ENCODE data around the gene C16orf96.
"Not testable (repeated sequence)": the region's sequence is repeated elsewhere in the genome, so short reads cannot be mapped to it uniquely, and the experiment has no call there.

C16orf96 gene

DNA sequence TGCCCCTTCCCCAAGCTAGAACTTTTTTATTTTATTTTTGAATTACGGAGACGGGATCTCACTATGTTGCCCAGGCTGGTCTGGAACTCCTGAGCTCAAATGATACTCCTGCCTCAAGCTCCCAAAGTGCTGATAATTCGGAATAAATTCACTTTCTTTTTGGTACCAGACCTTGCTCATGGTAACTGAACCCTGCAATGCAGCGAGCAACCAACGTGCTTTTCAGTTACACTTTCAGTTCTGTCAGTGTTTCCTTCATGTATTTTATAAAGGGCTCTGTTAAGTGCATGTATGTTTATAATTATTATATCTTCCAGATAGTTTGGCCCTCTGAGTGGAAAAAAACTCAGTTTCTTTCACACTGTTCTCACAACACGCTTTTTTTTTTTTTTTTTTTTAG, 13.9 kb downstream of the C16orf96 start:
- no peak for DNase-seq

DNA sequence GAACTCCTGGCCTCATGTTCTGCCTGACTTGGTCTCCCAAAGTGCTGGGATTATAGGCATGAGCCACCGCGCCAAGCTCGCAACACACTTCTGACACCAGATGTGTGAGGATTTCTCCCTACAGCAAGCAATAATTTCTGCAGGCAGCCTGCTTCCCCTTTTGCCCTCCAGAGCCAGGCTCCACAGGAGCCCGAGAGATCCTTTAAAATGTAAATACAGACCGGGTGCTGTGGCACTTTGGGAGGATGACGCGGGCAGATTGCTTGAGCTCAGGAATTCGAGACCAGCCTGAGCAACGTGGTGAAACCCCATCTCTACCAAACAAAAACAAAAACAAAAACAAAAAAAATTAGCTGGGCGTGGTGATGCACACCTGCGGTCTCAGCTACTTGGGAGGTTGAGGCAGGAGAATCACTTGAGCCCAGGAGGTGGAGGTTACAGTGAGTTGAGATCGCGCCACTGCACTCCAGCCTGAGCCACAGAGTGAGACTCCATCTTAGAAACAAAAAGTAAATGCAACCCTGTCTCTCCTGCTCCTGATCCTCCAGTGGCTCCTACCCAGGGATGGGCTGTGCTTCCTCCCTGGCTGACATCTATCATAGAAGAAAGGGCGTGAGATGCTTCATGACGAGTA, 14.7 kb downstream of the C16orf96 start:
- no peak for DNase-seq

DNA sequence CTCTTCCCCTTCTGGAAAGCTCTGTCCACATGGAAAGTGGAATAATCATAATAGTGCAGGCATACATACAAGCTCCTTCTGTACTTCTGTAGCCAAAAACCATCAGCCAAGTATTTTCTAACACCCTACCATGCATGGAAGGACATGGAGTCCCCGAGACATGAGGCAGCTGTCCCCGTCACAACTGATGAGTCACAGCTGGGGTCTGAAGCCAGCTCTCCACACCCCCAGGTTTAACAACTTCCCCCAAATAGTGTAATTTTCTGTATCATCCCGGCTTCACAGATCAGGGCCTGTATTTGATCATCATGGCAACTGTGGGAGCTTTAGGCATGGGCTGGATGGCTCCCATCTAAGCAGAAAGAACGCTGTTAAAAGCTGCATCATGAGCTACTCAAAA, 16.6 kb downstream of the C16orf96 start:
- no peak for DNase-seq

DNA sequence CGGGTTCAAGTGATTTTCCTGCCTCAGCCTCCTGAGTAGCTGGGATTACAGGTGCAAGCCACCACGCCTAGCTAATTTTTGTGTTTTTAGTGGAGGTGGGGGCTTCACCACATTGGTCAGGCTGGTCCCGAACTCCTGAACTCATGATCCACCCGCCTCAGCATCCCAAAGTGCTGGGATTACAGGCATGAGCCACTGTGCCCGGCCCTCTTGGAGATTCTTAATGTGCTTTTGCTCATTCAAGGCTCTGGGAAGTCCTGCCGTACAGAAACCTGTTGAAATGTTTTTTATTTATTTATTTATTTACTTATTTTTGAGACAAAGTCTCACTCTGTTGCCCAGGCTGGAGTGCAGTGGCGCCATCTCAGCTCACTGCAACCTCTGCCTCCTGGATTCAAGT, 17.8 kb downstream of the C16orf96 start:
- not testable (repeated sequence) for DNase-seq

DNA sequence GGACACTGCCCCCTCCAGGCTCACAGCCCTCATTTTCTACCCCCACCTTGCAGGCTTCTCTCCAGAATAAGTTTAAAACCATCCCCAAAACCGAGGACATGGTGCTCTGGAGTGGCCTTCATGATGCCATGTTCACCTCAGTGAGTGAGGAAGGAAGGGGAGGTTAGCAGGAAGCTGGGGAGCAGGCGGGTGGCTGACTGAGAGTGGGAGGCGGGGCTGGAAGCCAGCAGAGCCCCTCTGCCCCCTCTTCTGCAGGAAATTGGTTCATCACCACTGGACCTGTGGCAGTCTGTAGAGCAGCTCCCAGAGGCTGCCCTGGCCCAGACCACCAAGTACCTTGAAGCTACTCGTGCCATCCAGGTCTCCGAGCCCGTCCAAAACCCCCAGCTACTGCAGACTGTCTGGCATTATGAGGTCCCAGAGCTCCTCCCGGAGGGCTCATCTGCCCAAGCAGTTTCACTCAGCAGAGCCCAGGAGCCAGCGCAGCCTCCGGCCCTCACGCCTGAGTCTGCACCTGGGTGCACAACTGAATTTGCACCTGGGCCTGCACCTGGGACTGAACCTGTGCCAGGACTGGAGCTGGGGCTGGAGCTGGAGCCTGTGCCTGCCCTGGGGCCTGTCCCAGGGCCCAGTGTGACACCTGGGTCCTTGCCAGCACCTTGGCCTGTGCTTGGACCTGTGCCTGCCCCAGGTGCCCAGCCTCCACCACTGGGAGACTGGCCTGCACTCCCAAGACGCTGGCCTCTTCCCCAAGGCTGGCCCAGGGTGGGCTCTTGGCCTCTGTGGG, 19.0 kb downstream of the C16orf96 start:
- DNase-seq, result no peak

DNA sequence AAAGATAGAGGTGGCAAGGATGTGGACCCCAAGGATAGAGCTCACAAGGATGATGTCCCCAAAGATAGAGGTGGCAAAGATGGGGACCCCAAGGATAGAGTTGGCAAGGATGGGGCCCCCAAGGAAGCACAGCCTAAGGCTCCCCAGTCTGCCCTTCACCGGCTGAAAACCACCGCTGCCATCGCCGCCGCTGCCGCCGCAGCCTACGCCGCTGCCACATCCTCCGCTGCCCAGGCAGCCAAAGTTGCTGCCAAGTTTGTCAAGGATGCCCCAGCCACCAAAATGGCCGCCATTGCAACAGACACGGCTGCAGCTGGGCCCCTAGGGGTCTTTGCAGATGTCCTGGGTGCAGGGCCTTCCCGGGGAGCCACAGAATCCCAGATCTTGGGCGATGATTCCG, 19.9 kb downstream of the C16orf96 start:
- DNase-seq, result no peak

DNA sequence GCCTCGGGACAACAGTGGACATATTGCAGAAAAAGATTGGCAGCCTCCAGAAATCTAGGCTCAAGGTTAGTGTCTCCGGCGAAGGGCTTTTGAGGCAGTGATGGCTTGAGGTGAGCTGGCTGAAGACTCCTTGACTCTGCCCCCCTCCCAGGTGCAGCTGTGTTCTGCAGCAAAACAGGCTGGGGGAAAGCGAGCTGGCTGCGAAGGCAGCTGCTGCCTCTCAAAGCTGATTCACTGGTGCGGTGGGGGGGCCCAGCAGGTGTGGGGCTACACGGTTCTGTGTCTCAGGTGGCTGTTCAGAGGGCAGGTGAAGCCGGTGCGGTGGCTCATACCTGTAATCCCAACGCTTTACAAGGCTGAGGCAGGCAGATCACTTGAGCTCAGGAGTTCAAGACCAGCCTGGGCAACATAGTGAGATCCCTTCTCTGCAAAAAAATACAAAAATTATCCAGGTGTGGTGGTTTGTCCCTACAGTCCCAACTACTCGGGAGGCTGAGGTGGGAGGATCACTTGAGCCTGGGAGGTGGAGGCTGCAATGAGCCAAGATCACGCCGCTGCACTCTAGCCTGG, 22.9 kb downstream of the C16orf96 start:
- no peak for DNase-seq

DNA sequence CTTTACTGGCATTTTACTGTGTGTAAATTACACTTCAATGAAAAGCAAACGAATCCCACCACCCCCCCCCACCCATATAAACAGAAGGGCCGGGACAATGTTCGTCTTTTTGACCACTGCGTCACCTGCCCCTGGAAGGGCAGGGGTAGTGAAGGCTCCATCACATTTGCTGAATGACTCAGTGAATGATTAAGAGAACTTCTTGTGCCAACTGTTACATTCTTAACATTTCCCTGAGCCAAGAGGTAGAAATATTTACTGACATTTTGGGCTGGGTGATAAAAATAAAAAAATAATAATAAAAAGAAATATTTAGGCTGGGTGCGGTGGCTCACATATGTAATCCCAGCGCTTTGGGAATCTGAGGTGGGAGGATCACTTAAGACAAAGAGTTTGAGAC, 24.1 kb downstream of the C16orf96 start:
- no peak for DNase-seq

DNA sequence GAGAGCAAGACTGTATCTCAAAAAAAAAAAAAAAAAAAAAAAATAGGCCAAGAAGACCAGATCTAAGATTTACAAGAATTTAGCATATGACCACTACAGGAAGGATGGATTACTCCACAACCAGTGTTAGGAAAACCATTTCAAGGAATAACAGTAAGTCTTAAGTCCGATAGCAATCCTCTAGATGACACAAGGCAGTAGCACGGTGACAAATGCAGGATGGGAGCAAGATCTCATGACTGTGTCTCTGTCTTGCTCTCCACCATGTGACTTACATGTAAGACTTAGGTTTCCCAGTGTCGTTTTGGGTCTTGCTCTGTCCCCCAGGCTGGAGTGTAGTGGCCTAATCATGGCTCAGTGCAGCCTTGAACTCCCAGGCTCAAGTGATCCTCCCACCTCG, 27.8 kb downstream of the C16orf96 start:
- DNase-seq, result no peak

DNA sequence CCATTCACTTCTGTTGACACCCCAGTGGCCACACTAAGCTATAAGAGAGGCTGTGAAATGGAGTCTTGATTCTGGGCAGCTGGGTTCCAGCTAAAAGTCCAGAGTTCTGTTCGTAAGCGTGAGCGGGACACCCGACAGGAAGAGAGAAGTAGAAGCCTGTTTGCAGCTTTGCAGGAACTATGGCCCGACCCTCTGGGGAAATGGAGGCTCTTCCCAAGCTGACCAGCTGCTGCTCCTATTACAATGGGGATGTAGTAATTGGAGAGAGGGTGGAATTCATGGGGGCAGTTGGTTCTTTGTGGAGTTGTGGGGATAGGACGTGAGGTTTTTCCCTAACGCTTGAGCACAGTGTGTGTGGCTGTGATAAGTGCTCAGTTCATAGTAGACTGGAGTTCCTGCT, 30.2 kb downstream of the C16orf96 start:
- DNase-seq, result no peak

DNA sequence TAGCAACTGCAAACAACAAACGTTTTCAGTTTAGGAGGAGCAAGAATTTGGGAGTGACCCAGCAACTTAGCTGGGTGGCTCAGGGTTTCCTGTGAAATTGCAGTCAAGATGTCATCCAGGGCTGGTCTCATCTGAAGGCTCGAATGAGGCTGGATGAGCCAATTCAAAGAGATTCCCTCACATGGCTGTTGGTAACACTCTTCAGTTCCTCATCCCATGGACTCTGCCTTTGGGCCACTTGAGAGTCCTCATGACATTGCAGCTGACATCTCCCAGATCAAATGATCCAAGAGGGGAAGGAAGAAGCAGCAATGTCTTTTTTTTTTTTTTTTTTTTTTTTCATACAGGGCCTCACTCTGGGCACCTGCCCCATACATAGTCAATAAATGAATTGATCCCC, 32.2 kb downstream of the C16orf96 start:
- DNase-seq, result no peak

DNA sequence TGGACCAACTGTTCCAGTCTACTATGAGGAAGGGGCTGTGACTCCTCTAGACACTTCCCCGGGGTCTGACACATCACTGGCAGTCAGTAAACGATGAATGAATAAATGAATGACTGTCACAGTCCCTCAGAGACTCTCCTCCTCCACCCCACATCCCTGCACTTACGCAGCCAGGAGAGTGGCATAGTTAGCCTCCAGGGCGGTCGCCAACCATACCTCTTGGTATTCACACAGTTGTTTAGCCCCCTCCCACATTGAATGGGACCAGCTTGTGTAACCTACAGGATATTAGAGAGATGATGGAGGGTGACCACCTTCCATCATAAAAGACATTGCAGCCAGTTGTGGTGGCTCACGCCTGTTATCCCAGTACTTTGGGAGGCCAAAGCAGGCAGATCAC, 32.8 kb downstream of the C16orf96 start:
- DNase-seq, result no peak

DNA sequence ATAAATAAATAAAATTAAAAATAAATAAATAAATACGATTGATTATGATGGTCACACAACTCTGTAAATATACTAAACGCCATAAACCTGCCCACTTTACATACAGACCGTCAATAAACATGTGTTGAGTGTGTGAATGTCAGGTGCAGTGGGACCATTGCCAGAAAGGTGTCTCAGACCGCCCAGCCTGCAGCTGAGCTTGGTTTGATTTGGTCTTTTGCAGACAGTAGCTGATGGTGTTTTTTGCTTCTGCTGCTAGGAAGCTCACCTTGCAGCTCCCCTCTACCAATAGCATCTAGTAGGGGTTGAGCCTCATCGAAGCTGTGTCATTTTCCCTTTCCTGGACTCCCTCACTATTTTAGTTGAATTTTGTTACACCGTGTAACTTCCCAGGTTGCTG, 35.1 kb downstream of the C16orf96 start:
- no peak for DNase-seq

DNA sequence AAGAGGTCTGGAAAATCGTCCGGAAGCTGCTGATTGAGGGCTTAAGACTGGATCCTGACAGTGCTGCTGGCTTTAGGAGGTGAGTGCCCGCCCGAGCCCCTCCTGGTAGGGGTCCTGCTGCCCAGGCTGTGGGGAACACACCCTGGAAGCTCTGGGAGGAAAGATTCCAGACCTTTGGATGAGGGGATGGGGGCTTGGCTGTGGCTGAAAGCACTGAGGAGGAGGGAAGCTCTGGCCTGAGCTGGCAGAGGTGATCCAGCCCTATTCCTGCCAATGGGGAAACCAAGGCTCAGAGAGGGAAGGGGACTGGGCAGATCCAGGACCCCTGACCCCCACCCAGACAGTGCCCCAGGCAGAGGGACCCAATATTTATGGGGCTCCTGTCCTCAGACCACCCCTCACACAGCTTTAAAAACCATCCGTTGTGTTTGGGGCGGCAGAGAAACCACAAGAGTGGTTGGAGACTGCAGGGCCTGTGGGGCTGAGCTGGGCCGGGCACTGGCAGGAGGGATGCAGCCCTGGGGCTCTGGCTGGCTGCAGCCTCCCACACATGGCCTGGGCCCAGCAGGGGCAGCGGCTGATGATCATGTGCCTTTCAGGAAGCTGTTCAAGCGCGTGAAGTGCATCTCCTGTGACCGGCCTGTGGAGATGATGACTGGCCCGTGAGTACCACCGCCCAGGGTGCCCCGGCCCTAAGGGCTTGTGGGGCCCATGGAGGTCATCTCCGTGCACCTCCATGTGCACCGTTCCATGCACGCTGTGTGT, 35.7 kb downstream of the C16orf96 start:
- no peak for DNase-seq

DNA sequence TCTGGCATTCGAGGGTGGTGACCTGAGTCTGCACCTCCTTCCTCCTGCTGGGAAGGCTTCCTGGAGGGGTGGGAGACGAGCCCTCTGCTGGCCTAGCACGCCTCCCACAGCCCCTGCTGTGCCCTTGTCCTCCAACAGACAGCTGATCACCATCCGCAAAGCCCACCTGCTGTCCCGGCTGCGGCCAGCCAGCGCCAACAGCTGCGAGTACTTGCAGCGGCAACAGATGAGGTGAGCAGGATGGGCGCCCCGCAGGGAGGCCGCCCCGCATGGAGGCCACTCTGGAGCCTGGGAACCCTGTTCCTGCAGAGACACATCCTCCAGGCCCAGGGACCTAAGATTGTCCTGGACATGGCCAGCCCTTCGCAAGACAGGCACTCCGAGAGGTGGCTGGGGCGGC, 36.9 kb downstream of the C16orf96 start:
- DNase-seq, result no peak

DNA sequence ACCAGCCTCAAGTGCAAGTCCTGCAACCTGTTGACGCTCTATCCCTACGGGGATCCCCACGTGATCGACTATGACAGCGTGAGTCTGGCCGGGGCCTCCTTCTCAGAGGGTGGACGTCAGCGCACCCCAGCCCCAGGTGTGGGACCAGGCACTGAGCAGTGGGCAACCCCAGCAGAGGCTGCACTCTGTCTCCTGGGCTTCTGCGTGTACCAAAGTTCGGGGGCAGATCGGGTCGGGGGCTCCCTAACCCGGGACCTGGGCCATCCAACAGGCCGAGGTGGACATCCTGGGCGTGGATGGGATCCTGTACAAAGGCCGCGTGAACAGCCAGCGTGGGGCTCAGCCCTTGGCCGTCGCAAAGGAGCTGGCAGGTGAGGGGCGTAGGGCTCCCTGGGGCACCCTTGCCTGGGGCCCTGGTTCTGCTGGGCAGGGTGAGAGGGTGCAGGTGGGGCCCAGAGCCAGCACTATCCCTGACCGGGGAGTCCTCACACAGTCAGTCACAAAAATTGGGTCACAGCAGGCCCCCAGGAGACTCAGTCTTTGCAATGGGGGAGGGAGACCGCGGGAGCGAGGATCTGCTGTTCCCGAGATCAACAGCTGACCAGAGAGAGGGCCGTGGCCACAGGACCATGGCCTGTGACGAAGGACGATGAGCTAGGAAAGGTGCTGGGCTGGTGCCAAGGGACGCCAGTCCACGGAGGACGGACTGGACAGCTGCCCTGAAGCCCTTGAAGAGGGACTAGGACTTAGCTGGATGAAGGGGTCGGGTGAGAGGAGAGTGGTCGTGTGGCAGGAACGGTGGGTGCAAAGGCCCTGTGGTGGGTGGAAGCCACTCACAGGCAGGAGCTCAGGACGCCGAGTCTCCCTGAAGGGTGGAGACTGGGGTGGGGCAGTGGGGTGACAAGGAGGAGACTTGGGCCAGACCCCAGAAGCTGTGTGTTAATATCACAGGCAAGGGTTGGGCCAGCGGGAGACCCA, 38.6 kb downstream of the C16orf96 start:
- no peak for DNase-seq

DNA sequence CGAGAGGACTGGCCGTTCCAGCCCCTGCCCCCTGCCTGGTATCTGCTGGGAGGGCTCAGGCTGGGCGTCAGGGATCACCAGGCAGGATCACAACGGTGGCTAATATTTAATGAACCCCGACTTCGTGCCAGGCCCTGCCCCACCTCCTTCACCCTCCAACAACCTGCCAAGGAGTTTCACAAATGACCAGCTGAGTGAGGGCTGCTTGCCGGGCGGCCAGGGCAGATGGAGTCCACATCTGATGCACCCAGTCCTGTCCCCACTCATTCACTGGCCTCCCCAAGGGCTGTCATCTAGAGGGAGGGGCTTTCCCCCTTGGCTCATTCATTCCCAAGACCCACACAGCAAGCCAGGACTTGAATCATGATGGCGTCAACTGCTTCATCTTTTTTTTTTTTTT, 41.0 kb downstream of the C16orf96 start:
- no peak for DNase-seq

DNA sequence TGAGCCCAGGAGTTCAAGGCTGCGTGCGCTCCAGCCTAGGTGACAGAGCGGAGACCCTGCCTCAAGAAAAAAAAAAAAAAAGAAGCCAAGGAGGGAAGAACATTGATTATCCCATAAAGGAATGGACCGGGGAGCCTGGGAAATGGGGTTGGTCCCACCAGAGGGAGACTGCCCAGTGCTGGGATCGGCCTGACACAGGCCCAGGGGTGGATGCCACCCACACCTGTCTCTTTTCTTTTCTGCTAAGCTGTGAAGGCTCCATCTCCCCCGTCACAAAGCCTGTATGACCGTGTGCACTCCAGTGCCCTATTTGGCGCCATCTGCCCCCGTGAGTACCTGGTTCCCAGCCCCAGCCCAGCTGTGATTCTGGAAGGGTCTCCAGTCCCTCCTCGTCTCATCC, 42.9 kb downstream of the C16orf96 start:
- no peak for DNase-seq

DNA sequence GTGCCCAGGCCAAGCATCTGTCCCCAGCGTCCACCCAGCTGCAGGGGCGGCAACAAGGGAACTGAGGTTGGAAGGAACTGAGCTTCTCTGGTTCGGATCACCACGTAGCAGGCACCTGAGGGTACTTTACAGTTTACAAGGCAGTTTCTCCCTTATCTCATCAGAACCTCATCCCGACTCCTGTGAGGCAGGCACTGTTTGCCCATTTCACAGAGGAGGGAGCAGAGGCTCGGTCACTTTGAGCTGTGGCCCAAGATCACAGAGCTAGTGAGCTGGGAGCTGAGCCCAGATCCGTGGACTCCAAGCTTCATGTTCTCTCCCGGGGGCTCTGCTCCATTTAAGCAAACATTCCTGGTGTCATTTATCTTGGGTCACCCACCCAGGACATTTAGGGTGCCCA, 43.4 kb downstream of the C16orf96 start:
- no peak for DNase-seq

DNA sequence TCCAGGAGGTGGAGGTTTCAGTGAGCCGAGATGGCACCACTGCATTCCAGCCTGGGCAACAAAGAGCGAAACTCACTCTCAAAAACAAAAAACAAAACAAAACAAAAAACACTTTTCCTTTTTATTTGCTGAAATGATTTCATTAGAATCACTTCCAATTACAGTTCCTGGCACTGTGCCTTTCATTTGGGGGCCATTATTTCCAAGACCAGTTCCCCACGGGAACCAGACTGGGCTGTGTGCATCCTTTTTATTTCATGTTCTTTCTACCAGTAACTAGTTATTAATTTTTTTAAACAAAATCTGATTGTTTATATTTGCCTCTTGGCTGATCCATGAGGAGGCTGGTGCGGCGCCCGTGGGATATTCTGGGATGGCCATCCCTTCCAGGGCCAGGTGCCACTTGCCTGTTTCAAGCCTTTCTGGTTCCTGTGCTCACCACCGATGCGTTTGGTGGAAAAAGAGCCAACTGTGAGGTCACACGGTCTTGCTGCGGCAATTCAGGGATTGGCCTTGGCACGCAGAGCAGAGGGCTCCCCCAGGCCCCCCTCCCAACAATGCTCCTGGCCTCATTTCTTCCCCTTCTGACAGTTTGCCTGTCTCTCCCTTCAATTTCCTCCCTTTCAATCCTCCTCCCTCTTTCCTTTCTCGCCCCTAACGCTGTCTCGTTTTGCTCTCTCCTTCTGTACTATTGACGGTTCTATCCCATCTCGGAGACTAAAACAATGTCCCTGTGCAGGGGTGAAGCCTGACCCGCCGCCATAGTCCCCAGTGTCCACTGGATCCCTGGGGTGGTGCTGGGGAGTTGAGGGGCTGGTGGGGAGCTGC, 45.1 kb downstream of the C16orf96 start:
- no peak for DNase-seq

DNA sequence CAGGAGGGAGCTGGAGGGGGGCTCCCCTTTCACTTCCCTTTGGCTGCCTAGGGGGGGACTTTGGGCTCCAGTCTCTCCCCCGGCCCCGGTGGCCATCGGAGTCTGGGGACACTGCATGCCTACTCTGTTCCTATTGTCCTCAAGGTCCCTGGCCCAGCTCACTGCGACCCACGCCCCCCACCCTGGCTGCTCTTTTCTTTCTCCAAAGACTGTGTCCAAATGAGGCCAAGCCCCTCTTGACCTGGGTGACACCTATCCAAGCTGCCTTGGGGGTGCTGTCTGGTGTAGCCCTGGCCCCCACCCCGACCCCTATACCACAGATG, 45.7 kb downstream of the C16orf96 start:
- no peak for DNase-seq

DNA sequence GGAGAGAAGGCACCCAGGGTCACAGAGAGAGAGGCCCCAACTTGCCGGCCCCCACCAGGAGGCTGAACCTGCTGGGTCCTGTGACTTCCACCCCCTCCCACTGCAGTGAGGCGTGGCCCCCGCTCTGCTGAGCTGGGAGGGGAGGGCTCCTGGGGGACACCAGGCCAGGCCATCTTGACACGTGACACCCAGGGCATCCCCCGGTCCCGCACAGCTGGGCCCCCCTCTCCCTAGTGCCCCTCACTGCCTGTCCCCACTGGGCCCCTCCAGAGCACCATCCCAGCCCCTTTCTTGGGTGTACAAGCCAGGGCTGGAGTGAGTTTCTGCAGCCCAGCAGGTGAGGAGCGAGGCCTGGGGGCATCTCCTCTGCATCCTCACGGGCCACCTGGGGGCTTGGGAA, 46.2 kb downstream of the C16orf96 start:
- DNase-seq, result no peak
